ENCODE measurements around the gene SPECC1. TPM values are rescaled to one million over a fixed set of nuclear protein-coding genes. Genes with fewer than 3 reads are reported as not detected.

SPECC1 gene
- total and polyA plus RNA-seq, 2 of the 13 experiments (the other 11 are each of a cell fraction or from before 2014, with no cell fraction given), result 2.3 to 6.9 TPM

GRCh38 chr17:20202141-20202621 is 193.0 kb downstream of the SPECC1 start:
- Histone ChIP-seq H3K36me3 (replicated peaks in 1 of 2; ENCODE audit: control insufficient read depth in 1 of 2, insufficient read depth in 2 of 2, low read length in 2 of 2) (no peaks in the 10 kb centered on the region), H3K27me3 (ENCODE audit: control insufficient read depth in 1 of 2, insufficient read depth in 2 of 2, low read length in 2 of 2) (no peaks in the 10 kb centered on the region), H3K9ac (ENCODE audit: insufficient read depth, low read depth, low read length) (no peak overlapping the region), H3K4me2 (ENCODE audit: low read depth, low read length) (no peak overlapping the region), H3K4me3 (replicated peaks in 1 of 3; ENCODE audit: insufficient read depth in 1 of 3, low read depth in 2 of 3, low read length in 3 of 3) (no peak overlapping the region), H4K20me1 (ENCODE audit: insufficient read depth, low read length) (no peaks in the 10 kb centered on the region), H3K27ac (ENCODE audit: extremely low read length, insufficient read depth, low read length) (no peak overlapping the region), H3K9me3 (ENCODE audit: low read length) (no peaks in the 10 kb centered on the region), H3K79me2 (ENCODE audit: insufficient read depth, low read length) (no peaks in the 10 kb centered on the region), H3K4me1 (ENCODE audit: insufficient read depth, low read length) (no peaks in the 10 kb centered on the region), H2AFZ (ENCODE audit: low read length) (no peak overlapping the region)
- FAIRE-seq (no peak), ATAC-seq (no peak), DNase-seq (ENCODE audit: low spot score) (no peak)
- in situ Hi-C loops (cut with HindIII; ENCODE audit: extremely low pct_ligation_motif_present, low pct_unique_long_range_greater_than_20kb) (no loop called here), intact Hi-C loops (cut with micrococcal nuclease; ENCODE audit: unreplicated experiment) (no loop called here)
- CTCF ChIA-PET (ENCODE audit: low intra/inter-chr PET ratio, low total read pairs), result no interaction called here
- TF ChIP-seq ZNF484 (CRISPR knock-in tag; IDR thresholded peaks at IDR 0.05; ENCODE audit: borderline replicate concordance, low read depth) (no peak), ZBTB40 (IDR thresholded peaks at IDR 0.05) (no peak), ZBTB40 (CRISPR knock-in tag; IDR thresholded peaks at IDR 0.05) (no peak), HDAC6 (IDR thresholded peaks at IDR 0.05; ENCODE audit: low read depth, low read length) (no peak), NBN (conservative IDR thresholded peaks at IDR 0.05) (no peak), ISX (CRISPR knock-in tag; conservative IDR thresholded peaks at IDR 0.05) (no peak), HMG20B (CRISPR knock-in tag; conservative IDR thresholded peaks at IDR 0.05) (no peak), ZNF430 (CRISPR knock-in tag; IDR thresholded peaks at IDR 0.05) (no peak), GFI1 (CRISPR knock-in tag; IDR thresholded peaks at IDR 0.05; ENCODE audit: borderline replicate concordance) (no peak), ZNF136 (CRISPR knock-in tag; IDR thresholded peaks at IDR 0.05; ENCODE audit: low read depth) (no peak)
- WGBS (ENCODE audit: low lambda C conversion rate), result 64% methylated on average over 3 of the region's 3 CpGs
- POLR2A ChIA-PET, result no interaction called here
- no TSS peak for BruUV-seq (replicated peaks)
